Naive thymus-derived CD8-positive, alpha-beta T cell (primary cell): ENCODE data around the gene USP49. TPM values are rescaled to one million over a fixed set of nuclear protein-coding genes. Genes with fewer than 3 reads are reported as not detected.
"Not testable (repeated sequence)": the region's sequence is repeated elsewhere in the genome, so short reads cannot be mapped to it uniquely, and the experiment has no call there.

Experiments
- ATAC-seq, 2 donors: fragments of 150-1000 bp; cut with Tn5 transposase in 1 of 2; sonication (Bioruptor Pico), chemical (Tn5 transposase) in 1 of 2; 1 replicate in 1 of 2; 2 replicates in 1 of 2; pipeline ENCODE4 v1.10.0; 2021; ENCODE audit warnings: mild to moderate bottlenecking in 2 of 2, moderate library complexity in 2 of 2
- POLR2A ChIA-PET: fragments of 350-600 bp; sonication (Branson Sonifier 250); formaldehyde crosslinking; loops from one replicate; lab custom pipeline; 2021; ENCODE audit warnings: antibody characterized with exemption; lab: Charles Lee
- DNase-seq, 10 donors: peaks; one replicate each; pipeline versions ENCODE4 v3.0.0 to v3.0.0-alpha.2; 2020 to 2022
- H3K27ac Mint-ChIP-seq, 10 donors: one replicate each; pipeline ENCODE4 v1.8.0; 2020 to 2022; ENCODE audit warnings: mild to moderate bottlenecking in 10 of 10, mixed read lengths in 10 of 10, moderate library complexity in 4 of 10, inconsistent platforms in 1 of 10
- H3K27me3 Mint-ChIP-seq, 5 donors: one replicate each; pipeline ENCODE4 v1.8.0; 2021 to 2022; ENCODE audit warnings: mixed read lengths in 5 of 5
- H3K36me3 Mint-ChIP-seq, 3 donors: one replicate each; pipeline ENCODE4 v1.8.0; 2020 to 2022; ENCODE audit warnings: mixed read lengths in 3 of 3, mild to moderate bottlenecking in 2 of 3, inconsistent platforms in 1 of 3
- H3K4me1 Mint-ChIP-seq, 4 donors: one replicate each; pipeline ENCODE4 v1.8.0; 2021 to 2022; ENCODE audit warnings: mixed read lengths in 4 of 4
- H3K4me3 Mint-ChIP-seq, 10 donors: one replicate each; pipeline ENCODE4 v1.8.0; 2020 to 2022; ENCODE audit warnings: mild to moderate bottlenecking in 10 of 10, mixed read lengths in 10 of 10, moderate library complexity in 6 of 10, inconsistent platforms in 1 of 10
- H3K9me3 Mint-ChIP-seq, 9 donors: one replicate each; pipeline ENCODE4 v1.8.0; 2020 to 2022; ENCODE audit warnings: mixed read lengths in 9 of 9, mild to moderate bottlenecking in 3 of 9, inconsistent platforms in 1 of 9, moderate library complexity in 1 of 9
- polyA plus RNA-seq, 3 donors: library from polyadenylated mRNA; unstranded; fragments of 300-500 nt; fragmentation: Illumina TruSeq; gene quantifications; one replicate each; pipeline ENCODE4 v1.2.3, GENCODE V29; 2021
- total RNA-seq, 8 experiments: library from RNA in 2 of 8; stranded (reverse) in 2 of 8; gene quantifications; one replicate each; pipeline ENCODE4 v1.2.3 and lab custom pipeline; 2021 to 2026

Gene USP49
- total and polyA plus RNA-seq, 5 experiments from 2014 or later = 0.34 to 3.0 (median 0.48) TPM

DNA sequence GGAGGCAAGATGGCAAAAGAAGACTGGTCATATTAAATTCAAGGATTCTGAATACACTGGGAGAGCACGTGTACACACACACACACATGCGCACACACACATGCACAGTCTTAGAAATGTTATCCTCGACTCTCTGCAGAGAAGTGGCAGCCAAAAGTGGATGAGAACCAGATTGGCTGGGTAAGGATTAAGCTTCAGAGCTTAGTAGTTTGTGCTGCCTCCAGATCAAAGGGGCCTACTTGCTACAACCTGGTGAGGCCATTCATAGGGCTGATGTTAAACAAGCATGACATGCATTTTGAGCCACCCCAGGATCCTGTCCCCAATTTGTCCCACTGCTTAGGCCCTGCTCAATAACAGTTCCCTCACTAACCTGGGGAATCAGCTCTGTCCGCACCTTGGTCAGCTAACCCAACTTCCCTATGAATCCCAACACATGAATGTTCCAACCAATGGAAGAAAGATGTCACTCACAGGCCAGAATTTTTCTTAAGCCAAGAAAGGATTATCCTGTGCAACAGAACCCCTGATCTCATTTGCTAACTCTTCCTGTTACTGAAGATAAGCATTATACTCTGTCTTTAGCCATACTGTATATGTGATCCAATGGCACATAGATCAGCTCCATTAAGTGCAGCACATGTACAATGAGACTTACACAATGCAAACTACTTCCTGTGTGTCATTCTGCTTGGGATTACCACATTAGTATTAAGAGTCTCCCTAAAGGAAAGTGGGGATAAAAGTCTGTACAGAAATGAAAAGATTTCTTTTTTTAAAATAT, 76.7 kb downstream of the USP49 start:
- POLR2A ChIA-PET = no interaction called here
- H3K9me3 Mint-ChIP-seq = no peaks in the 10 kb centered on the region
- H3K4me3 Mint-ChIP-seq = no peak overlapping the region
- H3K36me3 Mint-ChIP-seq = no peaks in the 10 kb centered on the region
- ATAC-seq (no peak), DNase-seq (no peak)
- no peak overlapping the region for H3K27ac Mint-ChIP-seq
- H3K4me1 Mint-ChIP-seq = no peaks in the 10 kb centered on the region
- no peaks in the 10 kb centered on the region for H3K27me3 Mint-ChIP-seq

DNA sequence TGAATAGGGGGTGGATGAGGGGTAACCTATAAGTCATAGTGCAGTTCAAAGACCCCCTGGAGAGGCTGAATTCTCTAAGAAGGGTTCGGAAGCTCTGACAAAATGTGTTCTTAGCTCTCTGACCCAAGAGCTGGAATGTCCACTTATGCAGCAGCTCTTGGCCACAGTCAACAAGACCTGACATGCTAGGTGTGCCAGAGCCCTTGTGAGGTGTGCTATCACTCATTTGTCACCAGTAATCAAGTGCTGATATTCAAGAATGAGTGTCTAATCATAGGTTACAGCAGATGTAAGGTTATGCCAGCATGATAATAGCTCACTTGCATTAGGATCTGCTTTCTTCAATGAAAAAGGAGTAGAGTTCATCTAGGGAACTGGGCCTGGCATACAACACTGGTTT, 79.6 kb downstream of the USP49 start:
- POLR2A ChIA-PET = no interaction called here
- ATAC-seq = no peak
- no peaks in the 10 kb centered on the region for H3K4me1 Mint-ChIP-seq
- DNase-seq = no peak
- no peak overlapping the region for H3K27ac Mint-ChIP-seq
- H3K36me3 Mint-ChIP-seq = no peaks in the 10 kb centered on the region
- no peaks in the 10 kb centered on the region for H3K9me3 Mint-ChIP-seq
- H3K27me3 Mint-ChIP-seq = no peaks in the 10 kb centered on the region
- no peak overlapping the region for H3K4me3 Mint-ChIP-seq

DNA sequence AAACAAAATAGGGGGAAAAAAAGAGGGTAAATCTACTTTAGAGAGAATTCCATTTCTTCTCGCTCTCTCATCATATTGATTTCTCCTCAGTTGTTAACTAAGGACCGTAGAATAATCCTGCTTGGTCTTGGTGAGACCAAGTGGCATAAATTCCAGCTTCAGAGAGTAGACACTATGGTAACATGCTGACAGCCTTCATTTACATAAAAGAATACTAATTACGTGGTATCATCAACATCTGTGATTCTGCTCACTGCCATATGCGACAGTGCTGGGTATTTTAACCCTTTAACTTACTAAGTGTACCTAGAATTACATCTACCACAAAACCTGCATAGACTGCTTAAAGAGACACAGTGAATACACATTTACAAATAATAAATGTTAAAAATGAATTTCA, 80.5 kb downstream of the USP49 start:
- Mint-ChIP-seq H3K36me3 (no peaks in the 10 kb centered on the region), H3K27ac (no peak overlapping the region), H3K4me1 (no peaks in the 10 kb centered on the region), H3K9me3 (no peaks in the 10 kb centered on the region), H3K4me3 (no peak overlapping the region), H3K27me3 (no peaks in the 10 kb centered on the region)
- POLR2A ChIA-PET = no interaction called here
- DNase-seq (no peak), ATAC-seq (no peak)

DNA sequence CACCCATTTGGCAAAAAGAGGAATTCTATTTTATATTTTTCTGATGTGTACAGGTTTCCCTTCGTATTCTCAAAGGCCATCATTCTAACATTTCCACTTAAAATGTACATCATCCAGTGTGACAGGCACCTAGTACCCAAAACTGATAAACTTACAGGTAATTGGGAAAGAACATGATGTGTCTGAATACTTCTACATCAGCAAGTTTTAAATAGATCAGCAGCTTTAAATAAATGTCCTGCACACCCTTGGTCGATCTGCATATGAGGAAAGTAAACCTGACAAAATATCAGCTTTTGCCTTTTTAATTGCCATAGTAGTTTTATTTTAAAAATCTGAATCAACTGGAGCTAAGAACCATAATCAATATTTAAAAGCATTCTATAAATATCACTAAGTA, 81.2 kb downstream of the USP49 start:
- Mint-ChIP-seq H3K27me3 (no peaks in the 10 kb centered on the region), H3K36me3 (no peaks in the 10 kb centered on the region), H3K9me3 (no peaks in the 10 kb centered on the region), H3K27ac (no peak overlapping the region), H3K4me3 (no peak overlapping the region), H3K4me1 (no peaks in the 10 kb centered on the region)
- POLR2A ChIA-PET = no interaction called here
- no peak for ATAC-seq
- DNase-seq = no peak

GRCh38 chr6:41813469-41813868, 81.7 kb downstream of the USP49 start:
- POLR2A ChIA-PET = no interaction called here
- DNase-seq (no peak), ATAC-seq (no peak)
- Mint-ChIP-seq H3K4me3 (no peak overlapping the region), H3K27me3 (no peaks in the 10 kb centered on the region), H3K36me3 (no peaks in the 10 kb centered on the region), H3K4me1 (no peaks in the 10 kb centered on the region), H3K27ac (no peak overlapping the region), H3K9me3 (no peaks in the 10 kb centered on the region)

- ATAC-seq, H3K4me3 Mint-ChIP-seq, H3K36me3 Mint-ChIP-seq, DNase-seq, POLR2A ChIA-PET, H3K27ac Mint-ChIP-seq, H3K4me1 Mint-ChIP-seq, H3K9me3 Mint-ChIP-seq, H3K27me3 Mint-ChIP-seq: not testable (repeated sequence)
Observed at GRCh38 chr6:41811946-41812345, 83.2 kb downstream of the USP49 start.

GRCh38 chr6:41811095-41811494, 84.1 kb downstream of the USP49 start:
- POLR2A ChIA-PET = no interaction called here
- ATAC-seq (no peak), DNase-seq (no peak)
- no peaks in the 10 kb centered on the region for H3K36me3 Mint-ChIP-seq
- no peaks in the 10 kb centered on the region for H3K4me1 Mint-ChIP-seq
- no peaks in the 10 kb centered on the region for H3K27me3 Mint-ChIP-seq
- H3K4me3 Mint-ChIP-seq = no peak overlapping the region
- H3K9me3 Mint-ChIP-seq = no peaks in the 10 kb centered on the region
- no peak overlapping the region for H3K27ac Mint-ChIP-seq

DNA sequence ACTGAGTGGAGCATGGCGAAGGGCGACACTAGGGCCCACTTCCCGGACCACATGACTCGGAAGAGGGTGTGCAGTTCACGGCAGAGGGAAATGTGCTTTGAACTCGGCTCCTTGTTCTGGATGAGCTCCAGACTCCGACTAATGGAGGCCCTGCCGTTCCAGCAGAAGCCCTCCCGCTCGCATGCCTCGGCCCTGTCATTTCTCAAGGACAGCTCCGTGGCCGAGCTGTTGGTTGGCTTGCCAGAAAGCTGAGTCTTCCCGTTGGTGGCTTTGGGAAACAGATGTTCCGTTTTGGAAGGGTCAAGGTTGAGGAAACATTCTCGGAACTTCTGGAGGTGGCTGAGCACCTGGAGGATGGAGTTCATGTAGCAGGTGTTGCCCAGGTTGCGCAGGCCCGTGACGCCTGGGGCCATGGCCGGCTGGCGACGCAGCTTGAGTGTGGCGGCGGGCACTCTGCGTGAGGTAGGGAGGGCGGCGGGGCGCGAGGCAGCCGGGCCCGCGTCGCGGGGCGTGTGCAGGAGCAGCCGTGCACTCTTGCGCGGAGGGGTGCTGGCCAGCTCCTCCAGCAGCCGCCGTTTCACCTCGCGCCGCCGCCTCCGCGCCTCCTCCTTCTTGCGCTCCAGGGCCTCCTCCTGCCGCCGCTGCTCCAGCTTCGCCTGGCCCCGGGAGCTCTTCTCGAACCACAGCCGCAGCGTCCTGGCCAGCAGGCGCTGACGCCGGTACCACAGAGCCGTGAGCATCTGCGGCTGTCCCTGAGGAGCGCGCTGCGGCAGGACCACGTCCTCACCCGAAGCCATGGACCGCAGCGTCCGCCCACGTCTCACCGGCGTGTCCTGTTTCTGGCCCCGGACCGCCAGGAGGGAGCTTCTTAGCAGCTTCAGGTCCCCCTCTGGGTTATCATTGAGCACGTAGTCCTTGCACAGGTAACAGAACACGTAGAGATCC, 89.1 kb downstream of the USP49 start:
- Mint-ChIP-seq H3K27me3 (no peaks in the 10 kb centered on the region), H3K4me3 (no peak overlapping the region), H3K36me3 (no peaks in the 10 kb centered on the region), H3K4me1 (no peaks in the 10 kb centered on the region), H3K9me3 (no peaks in the 10 kb centered on the region), H3K27ac (peak overlapping the region in 1 of 10 donors; percentile 18)
- POLR2A ChIA-PET = no interaction called here
- ATAC-seq (no peak), DNase-seq (no peak)

GRCh38 chr6:41801380-41801779, 93.8 kb downstream of the USP49 start:
- Mint-ChIP-seq H3K36me3 (peaks cover 0 to 5% (median 0%) of the 10 kb centered on the region in 3 donors), H3K4me3 (no peak overlapping the region), H3K4me1 (peaks cover 0 to 2% (median 0%) of the 10 kb centered on the region in 4 donors), H3K27ac (peak overlapping the region in 1 of 10 donors; percentile 48), H3K9me3 (no peaks in the 10 kb centered on the region), H3K27me3 (no peaks in the 10 kb centered on the region)
- DNase-seq (no peak), ATAC-seq (no peak)
- POLR2A ChIA-PET = no interaction called here

DNA sequence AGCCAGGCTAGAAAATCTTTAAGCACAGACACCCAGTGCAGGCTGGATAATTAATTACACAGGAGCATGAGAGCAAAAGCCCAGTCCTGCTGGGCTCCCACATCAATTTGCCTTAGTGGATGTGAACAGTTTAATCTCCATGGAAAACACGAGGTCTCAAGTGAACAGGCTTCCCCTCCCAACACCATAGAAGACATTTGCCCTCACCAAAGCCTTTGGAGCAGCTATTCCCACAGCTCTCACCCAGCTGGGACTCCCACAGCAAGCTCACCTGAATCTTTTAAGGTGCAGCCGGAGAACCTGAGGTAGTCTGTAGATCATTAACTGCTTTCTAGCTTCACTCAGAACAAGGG, 95.6 kb downstream of the USP49 start:
- H3K27me3 Mint-ChIP-seq = no peaks in the 10 kb centered on the region
- no peak overlapping the region for H3K4me3 Mint-ChIP-seq
- H3K4me1 Mint-ChIP-seq = peaks cover 0 to 3% (median 0%) of the 10 kb centered on the region in 4 donors
- no peak for DNase-seq
- no peak for ATAC-seq
- POLR2A ChIA-PET = interaction anchor here (0.6 kb wide), 1 partner anchor 136 kb away, joined by 8 read pairs; no protein-coding TSS in a partner anchor
- H3K27ac Mint-ChIP-seq = no peak overlapping the region
- H3K36me3 Mint-ChIP-seq = peaks cover 0 to 13% (median 0%) of the 10 kb centered on the region in 3 donors
- no peaks in the 10 kb centered on the region for H3K9me3 Mint-ChIP-seq

DNA sequence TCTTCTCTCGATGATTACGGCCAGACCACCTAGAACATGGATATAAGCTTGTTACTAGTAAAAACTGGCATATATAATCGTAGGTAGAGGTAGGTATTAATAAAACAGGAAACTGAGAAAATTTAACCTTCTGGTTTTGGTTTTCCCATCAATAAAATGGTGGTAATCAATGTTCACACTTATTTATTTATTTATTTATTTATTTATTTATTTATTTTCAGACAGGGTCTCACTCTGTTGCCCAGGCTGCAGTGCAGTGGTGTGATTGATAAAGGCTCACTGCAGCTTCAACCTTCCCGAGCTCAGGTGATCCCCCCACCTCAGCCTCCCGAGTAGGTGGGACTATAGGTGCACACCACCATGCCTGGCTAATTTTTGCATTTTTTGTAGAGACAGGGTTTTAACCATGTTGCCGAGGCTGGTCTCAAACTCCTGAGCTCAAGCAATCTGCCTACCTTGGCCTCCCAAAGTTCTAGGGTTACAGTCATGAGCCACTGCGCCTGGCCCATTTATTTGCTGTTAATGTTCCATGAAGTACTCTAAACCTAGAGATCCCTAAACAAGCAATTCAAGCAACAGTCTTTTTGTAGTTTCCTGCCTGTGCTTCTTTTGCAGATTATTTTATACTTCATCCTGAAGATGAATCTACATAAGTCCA, 96.1 kb downstream of the USP49 start:
- ATAC-seq (no peak), DNase-seq (no peak)
- H3K36me3 Mint-ChIP-seq = peaks cover 0 to 13% (median 0%) of the 10 kb centered on the region in 3 donors
- H3K9me3 Mint-ChIP-seq = no peaks in the 10 kb centered on the region
- H3K27ac Mint-ChIP-seq = no peak overlapping the region
- POLR2A ChIA-PET = interaction anchor here (0.6 kb wide), 1 partner anchor 136 kb away, joined by 8 read pairs; no protein-coding TSS in a partner anchor
- no peaks in the 10 kb centered on the region for H3K27me3 Mint-ChIP-seq
- H3K4me1 Mint-ChIP-seq = peaks cover 0 to 3% (median 0%) of the 10 kb centered on the region in 4 donors
- H3K4me3 Mint-ChIP-seq = no peak overlapping the region

- Mint-ChIP-seq H3K4me3 (no peak overlapping the region), H3K27ac (peak overlapping the region in 2 of 10 donors; percentile 43 to 70), H3K4me1 (peaks cover 0 to 8% (median 0%) of the 10 kb centered on the region in 4 donors), H3K36me3 (peaks cover 0 to 33% (median 4%) of the 10 kb centered on the region in 3 donors), H3K27me3 (no peaks in the 10 kb centered on the region), H3K9me3 (no peaks in the 10 kb centered on the region)
- DNase-seq (no peak), ATAC-seq (no peak)
- POLR2A ChIA-PET = interaction anchor here (0.7 to 1.3 kb wide), 2 partner anchors 9 to 1375 kb away, joined by 6 to 7 read pairs; partner anchors contain the start of gene TOMM6
Observed at GRCh38 chr6:41796474-41796873, 98.7 kb downstream of the USP49 start.
